BE2C (cell line): ENCODE measurements around the gene SIRPB2.

Experiments
- DNase-seq: peaks from one replicate; pipeline ENCODE4 v3.0.0-alpha.2; 2020
- H3K27me3 ChIP-seq: fragments of 250-450 bp; sonication (Bioruptor Pico); 2 replicates; pipeline ENCODE4 v1.5.1; 2020; ENCODE audit warnings: mild to moderate bottlenecking
- H3K36me3 ChIP-seq: fragments of 250-450 bp; sonication (Bioruptor Pico); 2 replicates; pipeline ENCODE4 v1.5.1; 2020; ENCODE audit warnings: mild to moderate bottlenecking
- H3K4me1 ChIP-seq: fragments of 250-450 bp; sonication (Bioruptor Pico); 2 replicates; pipeline ENCODE4 v1.5.1; 2020
- H3K4me3 ChIP-seq: 2 replicates; pipeline ENCODE4 v1.5.1; 2011; ENCODE audit warnings: low read depth, low read length
- H3K9me3 ChIP-seq: fragments of 250-450 bp; sonication (Bioruptor Pico); 2 replicates; pipeline ENCODE4 v1.5.1; 2020
- CTCF ChIP-seq: IDR thresholded peaks from 2 replicates; pipeline ENCODE4 v1.5.1; 2012; ENCODE audit warnings: mild to moderate bottlenecking, low read depth, low read length

Gene SIRPB2

GRCh38 chr20:1489764-1490436, 1.3 kb downstream of the SIRPB2 start:
- Histone ChIP-seq H3K36me3 (no peaks in the 10 kb centered on the region), H3K4me1 (no peaks in the 10 kb centered on the region), H3K9me3 (no peaks in the 10 kb centered on the region), H3K4me3 (no peak overlapping the region), H3K27me3 (peaks cover 6% of the 10 kb centered on the region; the same call in 1 of the 2 replicates)
- no peak for TF ChIP-seq CTCF
- DNase-seq = no peak

DNA sequence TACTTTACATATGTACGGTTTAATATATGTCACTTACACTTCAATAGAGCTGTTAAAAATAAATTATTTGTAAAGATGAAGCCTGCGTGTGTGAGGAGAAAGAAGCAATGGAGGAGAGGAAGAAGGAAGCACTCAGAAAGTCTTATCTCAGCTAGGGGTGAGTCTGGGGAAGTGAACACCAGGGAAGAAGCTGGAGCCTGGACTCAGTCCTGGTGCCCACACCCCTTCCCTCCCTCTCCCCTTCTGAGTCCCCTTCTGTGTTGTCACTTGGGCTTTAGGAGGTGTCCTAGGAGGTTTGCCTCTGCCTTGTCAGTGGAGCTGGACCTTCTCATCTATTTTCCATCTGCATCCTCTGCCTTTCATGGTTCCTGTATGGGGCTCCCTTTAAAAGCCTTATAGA, 1.9 kb downstream of the SIRPB2 start:
- H3K36me3 ChIP-seq = no peaks in the 10 kb centered on the region
- no peak for TF ChIP-seq CTCF

DNA sequence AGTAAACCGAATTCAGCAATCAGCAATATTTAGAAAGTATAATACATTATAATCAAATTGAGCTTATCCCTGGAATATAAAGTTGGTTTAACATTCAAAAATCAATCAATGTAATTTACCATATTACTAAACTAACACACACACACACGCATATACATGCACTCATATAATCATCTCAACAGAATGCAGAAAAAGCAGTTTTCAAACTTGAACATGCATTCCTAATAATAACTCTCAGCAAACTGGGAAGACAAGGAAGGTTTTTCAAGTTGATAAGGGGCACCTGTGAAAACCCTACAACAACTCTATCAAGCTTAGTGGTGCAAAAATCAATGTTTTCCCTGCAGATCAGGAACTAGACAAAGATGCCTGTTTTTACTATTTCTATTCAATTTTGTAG, 4.7 kb downstream of the SIRPB2 start:
- Histone ChIP-seq H3K27me3 (peaks cover 6% of the 10 kb centered on the region; the same call in 1 of the 2 replicates), H3K4me3 (no peak overlapping the region), H3K9me3 (no peaks in the 10 kb centered on the region), H3K4me1 (no peaks in the 10 kb centered on the region), H3K36me3 (no peaks in the 10 kb centered on the region)
- TF ChIP-seq CTCF = no peak
- DNase-seq = no peak

More for the DNA sequence above, 1.9 kb downstream of the SIRPB2 start:
- Histone ChIP-seq H3K4me1 (no peaks in the 10 kb centered on the region), H3K4me3 (no peak overlapping the region), H3K27me3 (peaks cover 6% of the 10 kb centered on the region; the same call in 1 of the 2 replicates), H3K9me3 (no peaks in the 10 kb centered on the region)
- no peak for DNase-seq

DNA sequence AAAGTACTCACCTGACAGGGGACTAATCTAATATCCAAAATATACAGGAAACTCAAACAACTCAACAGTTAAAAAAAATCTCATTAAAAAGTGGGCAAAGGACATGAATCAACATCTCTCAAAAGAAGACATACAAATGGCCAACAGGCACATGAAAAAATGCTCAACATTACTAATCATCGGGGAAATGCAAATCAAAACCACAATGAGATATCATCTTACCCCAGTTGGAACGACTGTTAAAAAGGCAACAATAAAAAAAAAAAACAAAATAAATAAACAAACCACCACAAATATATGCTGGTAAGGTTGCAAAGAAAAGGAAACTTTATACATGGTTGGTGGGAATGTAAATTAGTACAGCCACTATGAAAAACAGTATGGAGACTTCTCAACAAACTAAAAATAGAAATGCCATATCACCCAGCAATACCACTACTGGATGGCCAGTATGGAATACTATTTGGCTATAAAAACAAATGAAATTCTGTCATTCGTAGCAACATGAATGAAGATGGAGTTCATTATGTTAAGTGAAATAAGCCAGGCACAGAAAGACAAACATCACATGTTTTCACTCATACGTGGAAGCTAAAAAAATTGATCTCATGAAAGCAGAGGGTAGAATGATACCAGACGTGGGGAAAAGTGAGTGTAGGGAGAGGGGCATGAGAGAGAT, 6.6 kb downstream of the SIRPB2 start:
- DNase-seq = no peak
- Histone ChIP-seq H3K4me1 (no peaks in the 10 kb centered on the region), H3K9me3 (no peaks in the 10 kb centered on the region), H3K36me3 (no peaks in the 10 kb centered on the region), H3K27me3 (0 out of 2 replicates have a peak, but pooled peaks cover 3% of the 10 kb centered on the region), H3K4me3 (no peak overlapping the region)
- TF ChIP-seq CTCF = no peak

DNA sequence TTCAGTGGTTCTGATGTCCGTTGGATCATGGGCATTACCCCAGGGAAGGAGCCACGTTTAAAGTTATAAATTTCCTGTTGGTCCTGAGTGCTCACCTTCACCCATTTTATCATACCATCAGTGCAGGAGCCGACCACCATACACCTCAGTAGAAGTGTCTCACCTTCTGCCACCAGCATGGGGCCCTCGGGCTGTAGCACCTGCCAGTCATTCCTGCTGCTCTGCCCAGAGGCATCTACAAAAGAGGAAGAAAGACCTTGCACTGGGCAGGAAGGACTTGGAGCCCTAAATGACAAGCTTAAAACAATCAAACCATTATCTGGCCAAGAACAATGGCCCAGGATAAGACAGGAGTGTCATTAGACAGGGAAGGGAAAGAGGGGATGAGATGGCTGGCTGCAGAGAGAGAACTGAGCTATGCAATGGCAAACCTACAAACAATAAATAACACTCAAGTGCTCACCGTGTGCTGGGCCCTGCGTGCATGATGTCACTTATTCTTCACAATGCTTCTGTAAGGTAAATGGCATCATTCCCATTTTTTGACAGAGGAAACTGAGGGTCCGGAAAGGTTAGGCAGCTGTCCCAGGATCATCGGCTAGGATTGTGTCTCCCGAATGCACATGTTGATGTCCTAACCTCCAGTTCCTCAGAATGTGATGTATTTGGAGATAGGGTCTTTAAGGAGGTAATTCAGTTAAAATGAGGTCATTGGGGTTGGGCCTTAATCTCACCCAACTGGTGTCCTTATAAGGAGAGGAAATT, 11.2 kb downstream of the SIRPB2 start:
- Histone ChIP-seq H3K36me3 (no peaks in the 10 kb centered on the region), H3K9me3 (no peaks in the 10 kb centered on the region), H3K27me3 (no peaks in the 10 kb centered on the region), H3K4me3 (no peak overlapping the region), H3K4me1 (no peaks in the 10 kb centered on the region)
- TF ChIP-seq CTCF = no peak
- no peak for DNase-seq
